SK-N-MC (cell line): ENCODE data around the gene ERF.

Experiments used
- EZH2 ChIP-seq: fragments of 200-600 bp; sonication (generic); IDR thresholded peaks from one replicate; pipeline ENCODE4 v1.6.1; 2017; ENCODE audit warnings: antibody characterized with exemption
- FOXP2 ChIP-seq: optimal IDR thresholded peaks from 2 replicates; pipeline ENCODE3; 2011; ENCODE audit warnings: mild to moderate bottlenecking, moderate library complexity; ENCODE audit not compliant: insufficient read depth; ENCODE audit errors: extremely low read length, control extremely low read depth
- POLR2AphosphoS5 ChIP-seq: IDR thresholded peaks from 2 replicates; pipeline ENCODE4 v1.6.1; 2012; ENCODE audit warnings: mild to moderate bottlenecking, low read depth, low read length, borderline replicate concordance

GRCh38 chr19:42279902-42280814 is 25.2 kb upstream of the ERF start:
- TF ChIP-seq POLR2AphosphoS5: peak; percentile 77
- TF ChIP-seq EZH2: no peak
- TF ChIP-seq FOXP2: no peak
